ENCODE measurements around the gene ACTR6. TPM values are rescaled to one million over a fixed set of nuclear protein-coding genes. Genes with fewer than 3 reads are reported as not detected.
"Not testable (repeated sequence)": the region's sequence is repeated elsewhere in the genome, so short reads cannot be mapped to it uniquely, and the experiment has no call there.

The ACTR6 gene
- total and polyA plus RNA-seq, 3 donors from 2014 or later = 11.4 to 38.1 (median 17.6) TPM

DNA sequence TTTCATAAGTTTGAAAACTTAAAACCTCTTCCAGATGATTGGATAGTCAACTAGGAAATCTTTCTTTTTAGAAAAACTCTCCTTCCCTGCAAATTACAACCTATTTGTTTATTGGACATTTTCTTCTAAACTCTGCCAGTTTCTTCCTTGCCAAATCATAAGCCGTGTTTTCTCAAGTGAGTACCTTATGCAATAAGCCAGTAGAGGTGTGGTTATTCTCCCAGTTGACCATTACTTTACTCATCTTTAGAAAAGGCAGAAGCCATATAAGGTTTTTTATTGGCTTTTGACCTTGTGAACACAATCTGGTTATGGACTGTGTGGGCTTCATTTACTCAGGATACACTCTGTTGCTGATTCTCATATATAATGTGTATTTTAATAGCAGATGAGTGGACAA lies 14.6 kb downstream of the ACTR6 start:
- TF ChIP-seq POLR2A (IDR thresholded peaks at IDR 0.05) = no peak
- TF ChIP-seq, protein P1, sequence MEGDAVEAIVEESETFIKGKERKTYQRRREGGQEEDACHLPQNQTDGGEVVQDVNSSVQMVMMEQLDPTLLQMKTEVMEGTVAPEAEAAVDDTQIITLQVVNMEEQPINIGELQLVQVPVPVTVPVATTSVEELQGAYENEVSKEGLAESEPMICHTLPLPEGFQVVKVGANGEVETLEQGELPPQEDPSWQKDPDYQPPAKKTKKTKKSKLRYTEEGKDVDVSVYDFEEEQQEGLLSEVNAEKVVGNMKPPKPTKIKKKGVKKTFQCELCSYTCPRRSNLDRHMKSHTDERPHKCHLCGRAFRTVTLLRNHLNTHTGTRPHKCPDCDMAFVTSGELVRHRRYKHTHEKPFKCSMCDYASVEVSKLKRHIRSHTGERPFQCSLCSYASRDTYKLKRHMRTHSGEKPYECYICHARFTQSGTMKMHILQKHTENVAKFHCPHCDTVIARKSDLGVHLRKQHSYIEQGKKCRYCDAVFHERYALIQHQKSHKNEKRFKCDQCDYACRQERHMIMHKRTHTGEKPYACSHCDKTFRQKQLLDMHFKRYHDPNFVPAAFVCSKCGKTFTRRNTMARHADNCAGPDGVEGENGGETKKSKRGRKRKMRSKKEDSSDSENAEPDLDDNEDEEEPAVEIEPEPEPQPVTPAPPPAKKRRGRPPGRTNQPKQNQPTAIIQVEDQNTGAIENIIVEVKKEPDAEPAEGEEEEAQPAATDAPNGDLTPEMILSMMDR (IDR thresholded peaks at IDR 0.05) = no peak

DNA sequence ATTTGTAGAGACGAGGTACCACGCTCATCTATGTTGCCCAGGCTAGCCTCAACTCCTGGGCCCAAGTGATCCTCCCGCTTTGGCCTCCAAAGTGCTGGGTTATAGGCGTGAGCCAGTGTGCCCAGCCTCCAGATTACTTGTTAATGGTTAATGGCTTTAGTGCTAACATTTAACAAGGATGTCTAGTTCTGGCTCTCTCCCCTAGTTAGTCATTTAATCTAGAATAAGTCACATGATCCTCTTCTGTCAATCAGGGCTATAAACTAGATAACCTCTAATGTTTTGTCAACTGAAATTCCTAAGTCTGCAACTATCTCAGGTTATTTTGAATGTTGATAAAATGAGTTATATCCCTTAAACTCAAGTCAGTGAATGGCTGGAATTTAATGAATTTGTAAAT lies 15.7 kb downstream of the ACTR6 start:
- Histone ChIP-seq H3K9me3 (no peaks in the 10 kb centered on the region), H3K4me1 (no peaks in the 10 kb centered on the region), H3K27ac (no peak overlapping the region), H3K4me3 (no peak overlapping the region), H3K36me3 (ENCODE audit: low read depth, missing control alignments) (no peaks in the 10 kb centered on the region), H3K27me3 (no peaks in the 10 kb centered on the region)
- intact Hi-C loops (cut with DNase I; ENCODE audit: low total_unique reads) = no loop called here
- DNase-seq = no peak
- TF ChIP-seq POLR2A (IDR thresholded peaks at IDR 0.05) = no peak
- TF ChIP-seq, protein P1 (IDR thresholded peaks at IDR 0.05) = no peak
- 91 to 96% methylated on average over 4 of the region's 4 CpGs for WGBS, 2 donors

More for the DNA sequence above, 14.6 kb downstream of the ACTR6 start:
- DNase-seq = no peak
- no peak overlapping the region for H3K27ac ChIP-seq
- H3K4me3 ChIP-seq = no peak overlapping the region
- intact Hi-C loops (cut with DNase I; ENCODE audit: low total_unique reads) = no loop called here
- WGBS, 2 donors = 81 to 93% methylated on average over 1 of the region's 1 CpG
- no peaks in the 10 kb centered on the region for H3K9me3 ChIP-seq
- H3K27me3 ChIP-seq = no peaks in the 10 kb centered on the region
- no peaks in the 10 kb centered on the region for H3K4me1 ChIP-seq
- no peaks in the 10 kb centered on the region for H3K36me3 ChIP-seq (ENCODE audit: low read depth, missing control alignments)

DNA sequence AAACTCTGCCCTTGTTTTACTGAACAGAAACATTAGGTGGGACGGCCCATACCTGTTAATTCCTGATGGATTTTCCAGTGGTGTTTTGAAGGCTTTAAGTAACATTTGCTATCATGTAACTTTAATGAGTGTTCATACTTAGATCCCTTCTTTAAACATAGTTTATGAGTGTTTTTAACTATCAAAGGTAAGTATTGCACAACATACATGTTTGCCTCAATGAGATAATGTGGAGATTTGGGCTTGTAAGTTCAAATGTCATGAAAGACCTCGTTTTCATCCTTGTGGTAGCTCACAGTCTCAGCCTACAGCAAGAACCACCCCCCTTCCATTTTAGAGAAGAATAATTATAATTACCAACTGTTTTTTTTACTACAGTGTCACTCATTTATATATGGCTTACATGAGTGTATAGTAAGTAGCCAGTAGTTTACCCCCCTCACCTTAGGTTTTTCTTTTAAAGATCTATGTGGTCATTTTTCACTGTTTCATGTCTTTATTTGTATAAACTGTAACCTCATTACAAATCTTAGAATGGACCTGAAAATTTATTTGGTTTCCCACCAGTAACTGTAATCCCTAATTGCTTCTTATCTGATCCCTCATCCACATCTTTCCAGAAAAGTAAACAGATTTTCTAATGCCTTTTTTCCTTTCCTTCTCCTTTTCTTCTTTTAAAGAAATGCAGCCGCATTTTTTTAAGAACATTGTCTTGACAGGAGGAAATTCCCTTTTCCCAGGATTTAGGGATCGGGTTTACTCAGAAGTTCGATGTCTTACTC lies 18.9 kb downstream of the ACTR6 start:
- 86% methylated on average over 5 of the region's 5 CpGs for WGBS, 2 donors
- Histone ChIP-seq H3K4me3 (no peak overlapping the region), H3K36me3 (ENCODE audit: low read depth, missing control alignments) (no peaks in the 10 kb centered on the region), H3K9me3 (no peaks in the 10 kb centered on the region), H3K27me3 (no peaks in the 10 kb centered on the region), H3K4me1 (no peaks in the 10 kb centered on the region), H3K27ac (no peak overlapping the region)
- intact Hi-C loops (cut with DNase I; ENCODE audit: low total_unique reads) = no loop called here
- no peak for TF ChIP-seq POLR2A (IDR thresholded peaks at IDR 0.05)
- TF ChIP-seq, protein P1 (IDR thresholded peaks at IDR 0.05) = no peak
- no peak for DNase-seq

DNA sequence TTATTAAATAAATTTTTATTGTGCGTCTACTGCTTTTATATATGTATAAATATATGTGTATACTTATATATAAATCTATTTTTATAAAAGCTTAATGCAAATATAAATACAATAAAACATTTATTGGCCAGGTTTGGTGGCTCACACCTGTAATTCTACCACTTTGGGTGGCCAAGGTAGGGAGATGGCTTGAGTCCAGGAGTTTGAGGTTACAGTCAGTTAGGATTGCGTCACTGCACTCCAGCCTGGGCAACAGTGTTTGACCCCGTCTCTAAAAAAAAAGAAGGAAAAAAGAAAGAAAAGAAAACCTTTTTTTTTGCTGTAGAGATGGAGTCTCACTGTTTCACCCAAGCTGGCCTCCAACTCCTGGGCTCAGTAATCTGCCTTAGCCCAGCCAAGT lies 20.9 kb downstream of the ACTR6 start:
- no peaks in the 10 kb centered on the region for H3K9me3 ChIP-seq
- DNase-seq = no peak
- 94 to 98% methylated on average over 3 of the region's 3 CpGs for WGBS, 2 donors
- no peak overlapping the region for H3K27ac ChIP-seq
- no peaks in the 10 kb centered on the region for H3K36me3 ChIP-seq (ENCODE audit: low read depth, missing control alignments)
- TF ChIP-seq, protein P1 (IDR thresholded peaks at IDR 0.05) = no peak
- no peak for TF ChIP-seq POLR2A (IDR thresholded peaks at IDR 0.05)
- no peak overlapping the region for H3K4me3 ChIP-seq
- no peaks in the 10 kb centered on the region for H3K4me1 ChIP-seq
- H3K27me3 ChIP-seq = no peaks in the 10 kb centered on the region
- intact Hi-C loops (cut with DNase I; ENCODE audit: low total_unique reads) = no loop called here

DNA sequence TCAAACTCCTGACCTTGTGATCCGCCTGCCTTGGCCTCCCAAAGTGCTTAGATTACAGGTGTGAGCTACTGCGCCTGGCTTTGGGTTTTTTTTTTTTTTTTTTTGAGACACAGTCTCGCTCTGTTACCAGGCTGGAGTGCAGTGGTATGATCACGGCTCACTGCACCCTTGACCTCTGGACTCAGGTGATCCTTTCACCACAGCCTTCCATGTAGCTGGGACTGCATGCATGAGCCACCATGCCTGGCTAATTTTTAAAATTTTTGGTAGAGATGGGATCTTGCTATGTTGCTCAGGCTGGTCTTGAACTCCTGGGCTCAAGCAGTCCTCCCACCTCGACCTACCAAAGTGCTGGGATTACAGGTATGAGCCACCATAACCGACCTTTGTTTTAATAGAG lies 21.6 kb downstream of the ACTR6 start:
- H3K27ac ChIP-seq; H3K9me3 ChIP-seq; H3K27me3 ChIP-seq; H3K4me3 ChIP-seq; intact Hi-C loops (cut with DNase I; ENCODE audit: low total_unique reads); H3K36me3 ChIP-seq (ENCODE audit: low read depth, missing control alignments); DNase-seq; H3K4me1 ChIP-seq: not testable (repeated sequence)
- 93 to 94% methylated on average over 6 of the region's 6 CpGs for WGBS, 2 donors

All from testis (tissue), 3 donors.